GM19463 (cell line): ENCODE results near the gene BMP8B.
A peak's percentile ranks its signal among the peaks of the same experiment; 100 is the strongest.
"Not testable (repeated sequence)": the region's sequence is repeated elsewhere in the genome, so short reads cannot be mapped to it uniquely, and the experiment has no call there.

ENCODE experiments used
- ATAC-seq: cut with Tn5 transposase; IDR thresholded peaks from one replicate; pipeline ENCODE4 v1.9.1; 2021; ENCODE audit warnings: mild to moderate bottlenecking, moderate library complexity; ENCODE audit not compliant: unreplicated experiment

Gene BMP8B

DNA sequence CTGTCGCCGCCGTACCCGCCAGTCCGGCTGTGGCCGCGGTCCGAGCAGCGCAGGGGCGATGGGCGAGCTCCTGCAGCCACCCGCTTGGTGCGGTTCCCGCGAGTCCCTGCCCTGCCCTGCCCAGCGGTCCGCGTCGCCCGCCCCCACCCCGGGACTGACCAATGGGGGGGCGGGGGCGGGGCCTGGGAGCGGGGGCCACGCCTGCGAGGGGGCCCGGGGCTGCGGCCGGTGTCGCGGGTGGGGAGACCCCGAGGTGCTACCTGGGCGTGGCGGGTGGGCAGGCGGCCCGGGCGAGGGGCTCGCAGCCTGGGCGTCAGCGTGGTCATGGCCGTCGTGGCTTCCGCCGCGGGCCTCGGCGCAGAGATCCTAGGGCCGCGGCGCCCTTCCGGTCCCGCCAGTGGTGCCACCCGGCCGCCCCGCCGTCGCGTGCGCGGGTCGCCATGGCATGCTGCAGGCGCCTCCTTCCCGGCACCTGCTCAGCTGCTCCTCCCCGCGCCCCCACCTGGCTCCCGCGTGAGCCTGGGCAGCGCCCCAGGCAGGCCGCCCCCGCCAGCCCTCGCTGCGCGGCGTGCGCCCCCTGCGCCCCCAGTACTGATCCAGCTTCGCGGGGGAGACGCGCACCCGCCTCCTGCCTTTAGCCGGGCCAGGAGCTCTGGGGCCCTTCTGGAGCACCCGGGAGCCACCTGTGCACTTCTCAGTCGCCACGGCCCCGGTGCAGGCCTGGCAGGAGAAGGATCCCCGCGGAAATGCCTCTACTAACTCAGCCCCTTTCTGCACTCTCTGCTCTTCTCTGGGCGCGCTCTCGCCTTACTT, at the start of gene BMP8B:
TSS of gene BMP8B (minus strand) at position 108 of the 813 bp plus-strand sequence. CDS start 380 bp downstream, outside the sequence.
- ATAC-seq = peak; percentile 77

GRCh38 chr1:39836595-39837110, 48.0 kb upstream of the BMP8B start:
- no peak for ATAC-seq

- no peak for ATAC-seq
Observed at GRCh38 chr1:39835935-39836594, 47.4 kb upstream of the BMP8B start.

GRCh38 chr1:39835110-39835509, 46.4 kb upstream of the BMP8B start:
- ATAC-seq = no peak

GRCh38 chr1:39833621-39834385, 45.1 kb upstream of the BMP8B start:
- no peak for ATAC-seq

GRCh38 chr1:39833121-39833520, 44.5 kb upstream of the BMP8B start:
- ATAC-seq = no peak

DNA sequence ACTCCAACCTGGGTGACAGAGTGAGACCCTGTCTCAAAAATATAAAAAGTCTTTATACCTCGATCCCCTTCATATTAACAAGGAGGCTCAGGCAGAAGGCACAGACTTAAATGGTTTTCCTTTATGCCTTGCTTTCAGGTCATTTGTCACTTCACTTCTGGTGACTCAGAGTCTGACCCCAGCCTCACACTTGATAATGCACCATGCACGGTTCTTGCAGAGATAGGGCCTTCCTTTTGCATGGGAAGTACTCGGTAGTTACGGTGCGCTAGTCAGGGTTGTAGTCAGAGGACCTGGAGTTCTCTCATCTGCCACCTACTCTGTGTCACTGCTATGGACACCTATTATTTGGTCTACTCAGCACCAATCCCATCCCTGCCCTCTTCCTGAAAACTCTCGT, 43.6 kb upstream of the BMP8B start:
- ATAC-seq = no peak

GRCh38 chr1:39829791-39830533, 41.3 kb upstream of the BMP8B start:
- no peak for ATAC-seq

- no peak for ATAC-seq
Observed at GRCh38 chr1:39828734-39829133, 40.1 kb upstream of the BMP8B start.

DNA sequence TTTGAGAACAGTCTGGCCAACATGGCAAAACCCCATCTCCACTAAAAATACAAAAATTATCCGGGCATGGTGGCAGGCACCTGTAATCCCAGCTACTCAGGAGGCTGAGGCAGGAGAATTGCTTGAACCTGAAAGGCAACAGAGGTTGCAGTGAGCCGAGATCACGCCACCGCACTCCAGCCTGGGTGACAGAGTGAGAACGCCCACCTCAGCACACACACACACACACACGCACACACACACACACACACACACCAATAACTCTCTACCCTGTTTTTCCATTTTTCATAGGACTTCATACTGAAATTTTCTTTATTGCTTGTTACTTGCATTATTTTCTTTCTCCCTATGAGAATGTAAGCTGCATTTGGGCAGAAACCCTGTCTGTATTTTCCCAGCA, 39.6 kb upstream of the BMP8B start:
- not testable (repeated sequence) for ATAC-seq

DNA sequence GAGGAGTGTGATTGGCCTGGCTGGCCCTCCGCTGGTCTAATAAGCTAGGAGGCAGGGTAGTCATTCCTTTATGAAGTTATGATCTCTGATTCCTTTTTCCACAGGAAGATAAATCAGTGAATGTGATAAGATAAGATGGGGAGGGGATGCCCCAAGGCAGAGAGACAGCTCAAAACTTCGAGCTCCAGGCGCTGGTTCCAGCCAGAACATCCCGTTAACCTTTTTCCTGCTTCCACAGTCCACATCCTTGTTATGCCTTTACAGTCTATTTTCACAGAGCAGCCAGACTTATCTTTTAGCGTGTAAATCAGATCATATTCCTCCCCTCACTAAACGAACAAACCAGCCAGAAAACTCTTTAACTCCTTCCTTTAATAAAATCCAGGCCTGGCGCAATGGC, 38.5 kb upstream of the BMP8B start:
- no peak for ATAC-seq

DNA sequence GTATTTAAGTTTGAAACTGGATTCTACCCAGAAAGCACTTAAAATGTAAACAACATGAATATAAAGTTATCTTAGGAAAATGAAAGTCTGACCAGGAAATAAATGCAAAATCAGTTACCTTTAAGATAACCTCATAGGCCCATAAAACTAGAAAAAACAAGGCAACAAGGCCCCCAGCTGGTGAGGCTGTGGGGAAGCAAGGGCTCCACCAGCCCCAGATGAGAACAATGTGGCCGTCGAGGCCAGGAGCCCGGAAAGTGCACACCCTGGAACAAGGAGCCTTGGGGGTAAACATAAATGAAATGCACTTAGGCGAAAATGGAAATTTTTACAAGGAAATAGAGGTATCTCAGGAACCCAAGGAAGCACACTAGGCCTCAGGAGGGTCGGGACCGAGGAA, 37.9 kb upstream of the BMP8B start:
- ATAC-seq = no peak

DNA sequence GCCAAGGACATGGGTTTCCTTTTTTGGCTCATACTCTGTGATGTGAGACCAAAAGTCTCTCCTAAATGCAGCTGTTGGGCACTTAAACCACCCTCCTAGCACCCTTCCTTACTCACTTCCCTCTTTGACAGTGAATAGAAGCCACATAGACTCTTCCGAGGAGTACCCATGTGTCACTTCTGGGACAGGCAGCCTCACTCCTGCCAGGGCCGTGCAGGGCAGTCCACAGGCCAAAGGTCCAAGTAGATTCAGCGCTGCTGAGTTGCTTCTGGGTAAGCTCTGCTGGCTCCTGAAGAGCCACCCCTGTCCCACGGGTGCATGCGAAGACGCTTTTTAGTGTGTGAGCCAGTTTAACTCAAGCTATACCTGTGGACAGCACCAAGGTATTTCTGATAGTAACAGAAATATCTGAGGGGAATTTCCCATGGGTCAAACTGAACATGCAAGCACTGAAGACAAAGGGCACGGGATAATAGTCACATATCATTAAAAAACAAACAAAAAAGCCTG, 36.8 kb upstream of the BMP8B start:
- peak; percentile 74 for ATAC-seq

GRCh38 chr1:39823450-39823849, 34.8 kb upstream of the BMP8B start:
- not testable (repeated sequence) for ATAC-seq

- no peak for ATAC-seq
Observed at GRCh38 chr1:39822146-39822545, 33.5 kb upstream of the BMP8B start.

GRCh38 chr1:39819091-39819812, 30.6 kb upstream of the BMP8B start:
- ATAC-seq = no peak

DNA sequence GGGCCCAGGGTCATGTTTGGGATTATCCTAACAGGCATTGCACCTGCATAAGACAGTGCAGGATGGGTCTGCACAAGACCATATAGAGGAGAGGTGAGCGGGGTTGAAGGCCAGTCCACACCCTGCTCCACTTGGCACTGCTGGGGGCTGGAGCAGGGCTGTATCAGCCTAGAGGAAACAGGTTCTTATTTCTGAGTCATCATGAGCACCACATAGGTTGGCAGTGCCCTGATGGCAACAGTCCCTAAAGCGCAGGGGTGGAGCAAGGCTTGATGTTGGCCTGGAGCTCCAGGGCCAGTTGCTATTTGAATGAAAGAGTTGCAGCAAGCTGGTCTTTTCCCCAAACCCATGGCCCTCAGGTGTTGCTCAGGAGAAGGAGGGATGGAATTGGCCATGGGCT, 29.8 kb upstream of the BMP8B start:
- no peak for ATAC-seq

- peak; percentile 87 for ATAC-seq
Observed at GRCh38 chr1:39817091-39817932, 28.6 kb upstream of the BMP8B start.
